ENCODE results near the gene VPS4A.

The VPS4A gene

GRCh38 chr16:69318177-69318910, 7.2 kb downstream of the VPS4A start:
- H3K4me3 ChIP-seq (ENCODE audit: low read length in 2 of 2), result no peak overlapping the region
- no peak overlapping the region for H3K27ac ChIP-seq (ENCODE audit: low read depth in 2 of 2, low read length in 2 of 2)
- H3K4me1 ChIP-seq (ENCODE audit: control insufficient read depth in 2 of 2, insufficient read depth in 2 of 2, low read length in 2 of 2), result no peaks in the 10 kb centered on the region
- H3K36me3 ChIP-seq (ENCODE audit: control insufficient read depth in 2 of 2, insufficient read depth in 2 of 2, low read length in 2 of 2), result peaks cover 71 to 82% of the 10 kb centered on the region in 2 donors
- H3K27me3 ChIP-seq (ENCODE audit: control insufficient read depth in 2 of 2, insufficient read depth in 2 of 2, low read length in 2 of 2), result no peaks in the 10 kb centered on the region
- H3K9ac ChIP-seq (ENCODE audit: low read depth in 1 of 2, low read length in 2 of 2), result no peak overlapping the region
- no peaks in the 10 kb centered on the region for H3K9me3 ChIP-seq (ENCODE audit: control insufficient read depth in 2 of 2, low read length in 2 of 2)

GRCh38 chr16:69318911-69319289, 7.8 kb downstream of the VPS4A start:
- Histone ChIP-seq H3K27ac (ENCODE audit: low read depth in 2 of 2, low read length in 2 of 2) (no peak overlapping the region), H3K9me3 (ENCODE audit: control insufficient read depth in 2 of 2, low read length in 2 of 2) (no peaks in the 10 kb centered on the region), H3K36me3 (ENCODE audit: control insufficient read depth in 2 of 2, insufficient read depth in 2 of 2, low read length in 2 of 2) (peaks cover 74 to 83% of the 10 kb centered on the region in 2 donors), H3K9ac (ENCODE audit: low read depth in 1 of 2, low read length in 2 of 2) (no peak overlapping the region), H3K27me3 (ENCODE audit: control insufficient read depth in 2 of 2, insufficient read depth in 2 of 2, low read length in 2 of 2) (no peaks in the 10 kb centered on the region), H3K4me1 (ENCODE audit: control insufficient read depth in 2 of 2, insufficient read depth in 2 of 2, low read length in 2 of 2) (peaks cover 0 to 1% of the 10 kb centered on the region in 2 donors), H3K4me3 (ENCODE audit: low read length in 2 of 2) (no peak overlapping the region)

GRCh38 chr16:69319381-69319780, 8.2 kb downstream of the VPS4A start:
- Histone ChIP-seq H3K27me3 (ENCODE audit: control insufficient read depth in 2 of 2, insufficient read depth in 2 of 2, low read length in 2 of 2) (no peaks in the 10 kb centered on the region), H3K9ac (ENCODE audit: low read depth in 1 of 2, low read length in 2 of 2) (no peak overlapping the region), H3K27ac (ENCODE audit: low read depth in 2 of 2, low read length in 2 of 2) (no peak overlapping the region), H3K4me1 (ENCODE audit: control insufficient read depth in 2 of 2, insufficient read depth in 2 of 2, low read length in 2 of 2) (peaks cover 0 to 6% of the 10 kb centered on the region in 2 donors), H3K4me3 (ENCODE audit: low read length in 2 of 2) (no peak overlapping the region), H3K36me3 (ENCODE audit: control insufficient read depth in 2 of 2, insufficient read depth in 2 of 2, low read length in 2 of 2) (peaks cover 76 to 82% of the 10 kb centered on the region in 2 donors), H3K9me3 (ENCODE audit: control insufficient read depth in 2 of 2, low read length in 2 of 2) (no peaks in the 10 kb centered on the region)

GRCh38 chr16:69319826-69320739, 8.9 kb downstream of the VPS4A start:
- Histone ChIP-seq H3K36me3 (ENCODE audit: control insufficient read depth in 2 of 2, insufficient read depth in 2 of 2, low read length in 2 of 2) (peaks cover 79 to 81% of the 10 kb centered on the region in 2 donors), H3K9me3 (ENCODE audit: control insufficient read depth in 2 of 2, low read length in 2 of 2) (no peaks in the 10 kb centered on the region), H3K27ac (ENCODE audit: low read depth in 2 of 2, low read length in 2 of 2) (no peak overlapping the region), H3K4me3 (ENCODE audit: low read length in 2 of 2) (no peak overlapping the region), H3K27me3 (ENCODE audit: control insufficient read depth in 2 of 2, insufficient read depth in 2 of 2, low read length in 2 of 2) (no peaks in the 10 kb centered on the region), H3K4me1 (ENCODE audit: control insufficient read depth in 2 of 2, insufficient read depth in 2 of 2, low read length in 2 of 2) (peaks cover 0 to 11% of the 10 kb centered on the region in 2 donors), H3K9ac (ENCODE audit: low read depth in 1 of 2, low read length in 2 of 2) (no peak overlapping the region)

GRCh38 chr16:69320740-69321073, 9.6 kb downstream of the VPS4A start:
- Histone ChIP-seq H3K9ac (ENCODE audit: low read depth in 1 of 2, low read length in 2 of 2) (no peak overlapping the region), H3K4me1 (ENCODE audit: control insufficient read depth in 2 of 2, insufficient read depth in 2 of 2, low read length in 2 of 2) (peaks cover 1 to 11% of the 10 kb centered on the region in 2 donors), H3K27me3 (ENCODE audit: control insufficient read depth in 2 of 2, insufficient read depth in 2 of 2, low read length in 2 of 2) (no peaks in the 10 kb centered on the region), H3K36me3 (ENCODE audit: control insufficient read depth in 2 of 2, insufficient read depth in 2 of 2, low read length in 2 of 2) (peaks cover 78 to 81% of the 10 kb centered on the region in 2 donors), H3K27ac (ENCODE audit: low read depth in 2 of 2, low read length in 2 of 2) (no peak overlapping the region), H3K9me3 (ENCODE audit: control insufficient read depth in 2 of 2, low read length in 2 of 2) (no peaks in the 10 kb centered on the region), H3K4me3 (ENCODE audit: low read length in 2 of 2) (no peak overlapping the region)

- Histone ChIP-seq H3K4me3 (ENCODE audit: low read length in 2 of 2) (no peak overlapping the region), H3K36me3 (ENCODE audit: control insufficient read depth in 2 of 2, insufficient read depth in 2 of 2, low read length in 2 of 2) (peaks cover 74 to 81% of the 10 kb centered on the region in 2 donors), H3K9me3 (ENCODE audit: control insufficient read depth in 2 of 2, low read length in 2 of 2) (no peaks in the 10 kb centered on the region), H3K4me1 (ENCODE audit: control insufficient read depth in 2 of 2, insufficient read depth in 2 of 2, low read length in 2 of 2) (peaks cover 5 to 15% of the 10 kb centered on the region in 2 donors), H3K9ac (ENCODE audit: low read depth in 1 of 2, low read length in 2 of 2) (no peak overlapping the region), H3K27ac (ENCODE audit: low read depth in 2 of 2, low read length in 2 of 2) (no peak overlapping the region), H3K27me3 (ENCODE audit: control insufficient read depth in 2 of 2, insufficient read depth in 2 of 2, low read length in 2 of 2) (no peaks in the 10 kb centered on the region)
Measured at GRCh38 chr16:69321080-69321479, 9.9 kb downstream of the VPS4A start.

GRCh38 chr16:69322343-69322742, 11.2 kb downstream of the VPS4A start:
- H3K27ac ChIP-seq (ENCODE audit: low read depth in 2 of 2, low read length in 2 of 2), result no peak overlapping the region
- H3K27me3 ChIP-seq (ENCODE audit: control insufficient read depth in 2 of 2, insufficient read depth in 2 of 2, low read length in 2 of 2), result no peaks in the 10 kb centered on the region
- H3K4me1 ChIP-seq (ENCODE audit: control insufficient read depth in 2 of 2, insufficient read depth in 2 of 2, low read length in 2 of 2), result peaks cover 7 to 27% of the 10 kb centered on the region in 2 donors
- no peaks in the 10 kb centered on the region for H3K9me3 ChIP-seq (ENCODE audit: control insufficient read depth in 2 of 2, low read length in 2 of 2)
- H3K9ac ChIP-seq (ENCODE audit: low read depth in 1 of 2, low read length in 2 of 2), result no peak overlapping the region
- peaks cover 63 to 71% of the 10 kb centered on the region in 2 donors for H3K36me3 ChIP-seq (ENCODE audit: control insufficient read depth in 2 of 2, insufficient read depth in 2 of 2, low read length in 2 of 2)
- no peak overlapping the region for H3K4me3 ChIP-seq (ENCODE audit: low read length in 2 of 2)

- peaks cover 10 to 32% of the 10 kb centered on the region in 2 donors for H3K4me1 ChIP-seq (ENCODE audit: control insufficient read depth in 2 of 2, insufficient read depth in 2 of 2, low read length in 2 of 2)
- H3K27ac ChIP-seq (ENCODE audit: low read depth in 2 of 2, low read length in 2 of 2), result no peak overlapping the region
- H3K36me3 ChIP-seq (ENCODE audit: control insufficient read depth in 2 of 2, insufficient read depth in 2 of 2, low read length in 2 of 2), result peaks cover 58 to 66% of the 10 kb centered on the region in 2 donors
- no peaks in the 10 kb centered on the region for H3K27me3 ChIP-seq (ENCODE audit: control insufficient read depth in 2 of 2, insufficient read depth in 2 of 2, low read length in 2 of 2)
- H3K9ac ChIP-seq (ENCODE audit: low read depth in 1 of 2, low read length in 2 of 2), result no peak overlapping the region
- no peaks in the 10 kb centered on the region for H3K9me3 ChIP-seq (ENCODE audit: control insufficient read depth in 2 of 2, low read length in 2 of 2)
- no peak overlapping the region for H3K4me3 ChIP-seq (ENCODE audit: low read length in 2 of 2)
Measured at GRCh38 chr16:69323415-69323814, 12.3 kb downstream of the VPS4A start.

GRCh38 chr16:69324013-69324531, 12.9 kb downstream of the VPS4A start:
- Histone ChIP-seq H3K9ac (ENCODE audit: low read depth in 1 of 2, low read length in 2 of 2) (no peak overlapping the region), H3K36me3 (ENCODE audit: control insufficient read depth in 2 of 2, insufficient read depth in 2 of 2, low read length in 2 of 2) (peaks cover 51 to 62% of the 10 kb centered on the region in 2 donors), H3K4me1 (ENCODE audit: control insufficient read depth in 2 of 2, insufficient read depth in 2 of 2, low read length in 2 of 2) (peaks cover 17 to 38% of the 10 kb centered on the region in 2 donors), H3K27me3 (ENCODE audit: control insufficient read depth in 2 of 2, insufficient read depth in 2 of 2, low read length in 2 of 2) (no peaks in the 10 kb centered on the region), H3K4me3 (ENCODE audit: low read length in 2 of 2) (no peak overlapping the region), H3K27ac (ENCODE audit: low read depth in 2 of 2, low read length in 2 of 2) (no peak overlapping the region), H3K9me3 (ENCODE audit: control insufficient read depth in 2 of 2, low read length in 2 of 2) (no peaks in the 10 kb centered on the region)

Measured in mucosa of rectum (tissue), 2 donors.